ENCODE measurements around the gene RD3L. TPM values are rescaled to one million over a fixed set of nuclear protein-coding genes. Genes with fewer than 3 reads are reported as not detected.

Gene RD3L
- total and polyA plus RNA-seq, 11 donors = 4.3 to 42.5 (median 25.5) TPM

- DNase-seq (no peak), ATAC-seq (peak in 2 of 4 donors; percentile 9 to 11)
- Histone ChIP-seq H3K4me1 (peaks cover 0 to 13% (median 10%) of the 10 kb centered on the region in 12 donors), H3K36me3 (peaks cover 8 to 39% (median 38%) of the 10 kb centered on the region in 9 donors), H3K27ac (peak overlapping the region in 8 of 12 donors; percentile 14 to 56 (median 34)), H3K4me3 (peak overlapping the region in 8 of 12 donors; percentile 0 to 43 (median 26)), H3K27me3 (no peaks in the 10 kb centered on the region), H3K9me3 (no peaks in the 10 kb centered on the region)
- intact Hi-C loops (cut with DNase I) = loop anchor here (2.0 to 10.0 kb wide), 9 partner anchors 65 to 337 kb away; partner anchors contain the start of gene PPP1R13B (in 1 of the 10)
- no peak for TF ChIP-seq POLR2A (IDR thresholded peaks at IDR 0.05)
- TF ChIP-seq, protein P1, sequence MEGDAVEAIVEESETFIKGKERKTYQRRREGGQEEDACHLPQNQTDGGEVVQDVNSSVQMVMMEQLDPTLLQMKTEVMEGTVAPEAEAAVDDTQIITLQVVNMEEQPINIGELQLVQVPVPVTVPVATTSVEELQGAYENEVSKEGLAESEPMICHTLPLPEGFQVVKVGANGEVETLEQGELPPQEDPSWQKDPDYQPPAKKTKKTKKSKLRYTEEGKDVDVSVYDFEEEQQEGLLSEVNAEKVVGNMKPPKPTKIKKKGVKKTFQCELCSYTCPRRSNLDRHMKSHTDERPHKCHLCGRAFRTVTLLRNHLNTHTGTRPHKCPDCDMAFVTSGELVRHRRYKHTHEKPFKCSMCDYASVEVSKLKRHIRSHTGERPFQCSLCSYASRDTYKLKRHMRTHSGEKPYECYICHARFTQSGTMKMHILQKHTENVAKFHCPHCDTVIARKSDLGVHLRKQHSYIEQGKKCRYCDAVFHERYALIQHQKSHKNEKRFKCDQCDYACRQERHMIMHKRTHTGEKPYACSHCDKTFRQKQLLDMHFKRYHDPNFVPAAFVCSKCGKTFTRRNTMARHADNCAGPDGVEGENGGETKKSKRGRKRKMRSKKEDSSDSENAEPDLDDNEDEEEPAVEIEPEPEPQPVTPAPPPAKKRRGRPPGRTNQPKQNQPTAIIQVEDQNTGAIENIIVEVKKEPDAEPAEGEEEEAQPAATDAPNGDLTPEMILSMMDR (IDR thresholded peaks at IDR 0.05) = no peak
- WGBS, 4 donors = 71 to 75% (median 72%) methylated on average over 26 of the region's 26 CpGs
Observed at GRCh38 chr14:103909531-103910261, 32.6 kb downstream of the RD3L start.

DNA sequence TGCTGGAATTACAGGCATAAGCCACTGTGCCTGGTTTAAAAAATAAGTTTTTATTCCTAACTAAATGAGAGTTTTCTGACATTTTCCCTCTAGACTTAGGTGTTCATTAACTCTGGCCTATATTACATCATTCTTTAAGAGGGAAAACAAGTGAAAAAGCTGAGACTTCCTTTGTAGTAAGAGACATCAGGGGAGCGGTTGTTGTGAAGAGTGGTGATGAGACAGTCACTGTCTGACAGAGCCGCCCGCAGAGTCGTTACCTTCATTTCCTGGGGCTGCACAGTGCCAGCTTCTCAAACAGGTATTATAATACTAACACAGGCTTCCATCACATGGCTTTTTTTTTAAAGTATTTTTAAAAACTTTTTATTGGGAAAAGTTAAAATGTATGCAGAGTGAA, 33.7 kb downstream of the RD3L start:
- H3K27me3 ChIP-seq = no peaks in the 10 kb centered on the region
- H3K36me3 ChIP-seq = peaks cover 8 to 28% (median 26%) of the 10 kb centered on the region in 9 donors
- H3K27ac ChIP-seq = no peak overlapping the region
- H3K4me3 ChIP-seq = no peak overlapping the region
- WGBS, 4 donors = 96 to 98% (median 97%) methylated on average over 4 of the region's 4 CpGs
- no peak for ATAC-seq
- TF ChIP-seq POLR2A (IDR thresholded peaks at IDR 0.05) = no peak
- TF ChIP-seq, protein P1 (IDR thresholded peaks at IDR 0.05) = no peak
- DNase-seq = no peak
- H3K9me3 ChIP-seq = no peaks in the 10 kb centered on the region
- intact Hi-C loops (cut with DNase I) = loop anchor here in 3 of 10 donors (2.0 to 10.0 kb wide), 3 partner anchors 76 to 101 kb away; no protein-coding TSS in a partner anchor
- H3K4me1 ChIP-seq = peaks cover 0 to 13% (median 10%) of the 10 kb centered on the region in 12 donors

DNA sequence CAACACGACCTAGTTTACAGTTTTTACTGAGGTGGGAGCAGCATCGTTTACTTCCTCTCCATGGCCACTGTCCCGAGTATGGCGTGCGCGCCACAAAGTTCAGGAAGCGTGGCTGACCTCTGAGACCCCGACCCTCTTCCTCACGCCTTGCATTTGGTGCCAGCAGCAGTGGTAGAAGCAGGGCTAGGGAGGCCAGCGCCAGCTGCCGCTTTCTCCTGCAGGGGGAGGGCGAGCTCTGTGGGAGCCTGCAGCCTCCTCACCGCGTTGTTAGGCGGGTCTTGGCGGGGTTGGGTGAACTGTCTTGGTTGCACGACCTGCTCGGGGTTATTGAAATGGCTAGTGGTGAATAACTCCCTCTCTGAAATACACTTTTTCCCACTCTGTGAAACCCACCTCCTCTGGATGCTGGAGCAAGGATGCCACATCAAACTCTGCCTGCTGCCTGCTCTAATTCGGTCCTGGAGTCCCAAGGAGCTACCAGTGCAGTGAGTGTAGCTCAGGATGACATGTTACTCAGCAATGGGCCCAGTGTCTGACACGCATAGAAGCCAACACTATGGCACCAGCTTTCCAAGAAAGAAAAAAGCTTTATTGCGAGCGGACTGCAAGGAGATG, 36.4 kb downstream of the RD3L start:
- Histone ChIP-seq H3K36me3 (peaks cover 0 to 1% (median under 1%) of the 10 kb centered on the region in 9 donors), H3K27me3 (no peaks in the 10 kb centered on the region), H3K4me3 (no peak overlapping the region), H3K27ac (no peak overlapping the region), H3K9me3 (no peaks in the 10 kb centered on the region), H3K4me1 (peaks cover 0 to 17% (median 12%) of the 10 kb centered on the region in 12 donors)
- WGBS, 4 donors = 46 to 61% (median 56%) methylated on average over 22 of the region's 22 CpGs
- ATAC-seq = no peak
- TF ChIP-seq, protein P1 (IDR thresholded peaks at IDR 0.05) = no peak
- TF ChIP-seq POLR2A (IDR thresholded peaks at IDR 0.05) = no peak
- intact Hi-C loops (cut with DNase I) = loop anchor here in 2 of 10 donors (5.0 to 10.0 kb wide), 2 partner anchors 79 to 99 kb away; no protein-coding TSS in a partner anchor
- no peak for DNase-seq

Measured in heart left ventricle (tissue), 16 donors.